Astrocyte (in vitro differentiated cells and primary cell): Measurements from ENCODE around the gene CNIH3.

Experiments used
- CTCF ChIP-seq: IDR thresholded peaks from 2 replicates; pipeline ENCODE4 v1.5.1; 2011; ENCODE audit warnings: low read depth, mild to moderate bottlenecking, inconsistent platforms, low read length, moderate library complexity; ENCODE audit not compliant: insufficient read depth
- EZH2 ChIP-seq: IDR thresholded peaks from 2 replicates; pipeline ENCODE4 v1.6.1; 2012; ENCODE audit warnings: mild to moderate bottlenecking, low read length, inconsistent platforms; ENCODE audit not compliant: insufficient read depth

- TF ChIP-seq EZH2 (no peak), CTCF (no peak)
These were observed 88.1 kb downstream of the CNIH3 start for GRCh38 chr1:224704107-224704735.
